HepG2 (cell line): ENCODE measurements around the gene TMUB1. TPM values are rescaled to one million over a fixed set of nuclear protein-coding genes. Genes with fewer than 3 reads are reported as not detected.

Source experiments
- ARNTL ChIP-seq: sonication (generic); formaldehyde crosslinking; IDR thresholded peaks from 2 replicates; pipeline ENCODE4 v1.4.0; 2020; ENCODE audit warnings: mild to moderate bottlenecking, missing genetic modification reagents
- BRD4 ChIP-seq: sonication (generic); formaldehyde crosslinking; IDR thresholded peaks from 2 replicates; pipeline ENCODE4 v1.4.0; 2020; ENCODE audit warnings: missing genetic modification reagents
- ESRRA ChIP-seq: sonication (generic); formaldehyde crosslinking; IDR thresholded peaks from 2 replicates; pipeline ENCODE4 v1.5.1; 2020; ENCODE audit warnings: mild to moderate bottlenecking, low read depth, missing genetic modification reagents
- GABPA ChIP-seq, 2 experiments: IDR thresholded peaks; 2 replicates each; pipeline ENCODE4 v1.6.1; 2011 to 2016; ENCODE audit warnings: low read depth in 2 of 2, low read length in 1 of 2, missing biosample characterization in 1 of 2, missing genetic modification characterization in 1 of 2
- GTF3A ChIP-seq: sonication (generic); formaldehyde crosslinking; conservative IDR thresholded peaks from 2 replicates; pipeline ENCODE4 v1.4.0; 2020; ENCODE audit warnings: mild to moderate bottlenecking, missing genetic modification reagents
- HINFP ChIP-seq: sonication (generic); formaldehyde crosslinking; IDR thresholded peaks from 2 replicates; pipeline ENCODE4 v1.4.0; 2020; ENCODE audit warnings: low read depth, mild to moderate bottlenecking, missing genetic modification reagents
- ISL2 ChIP-seq: sonication (generic); formaldehyde crosslinking; IDR thresholded peaks from 2 replicates; pipeline ENCODE4 v1.5.0; 2020; ENCODE audit warnings: missing genetic modification reagents
- MED1 ChIP-seq: sonication (generic); formaldehyde crosslinking; IDR thresholded peaks from 2 replicates; pipeline ENCODE4 v1.4.0; 2020; ENCODE audit warnings: missing genetic modification reagents
- MEF2D ChIP-seq: sonication (generic); formaldehyde crosslinking; IDR thresholded peaks from 2 replicates; pipeline ENCODE4 v1.5.1; 2020; ENCODE audit warnings: mild to moderate bottlenecking, missing genetic modification reagents
- SALL1 ChIP-seq: sonication (generic); formaldehyde crosslinking; IDR thresholded peaks from 2 replicates; pipeline ENCODE4 v1.8.0; 2022; ENCODE audit warnings: mild to moderate bottlenecking, missing genetic modification reagents
- SIX4 ChIP-seq: sonication (generic); formaldehyde crosslinking; IDR thresholded peaks from 2 replicates; pipeline ENCODE4 v1.4.0; 2020; ENCODE audit warnings: missing genetic modification reagents
- SKIL ChIP-seq: sonication (generic); formaldehyde crosslinking; IDR thresholded peaks from 2 replicates; pipeline ENCODE4 v1.8.0; 2022; ENCODE audit warnings: missing genetic modification reagents, mild to moderate bottlenecking, moderate library complexity, borderline replicate concordance
- SUZ12 ChIP-seq: fragments of 150-350 bp; IDR thresholded peaks from 2 replicates; pipeline ENCODE4 v1.6.1; 2014; ENCODE audit warnings: low read depth, low read length
- TMF1 ChIP-seq: sonication (generic); formaldehyde crosslinking; IDR thresholded peaks from 2 replicates; pipeline ENCODE4 v1.8.1; 2022; ENCODE audit warnings: low read depth, missing genetic modification reagents
- ZNF10 ChIP-seq: sonication (generic); formaldehyde crosslinking; IDR thresholded peaks from 2 replicates; pipeline ENCODE4 v1.4.0; 2020; ENCODE audit warnings: mild to moderate bottlenecking, low read depth, missing genetic modification reagents, borderline replicate concordance
- ZNF292 ChIP-seq: sonication (generic); formaldehyde crosslinking; IDR thresholded peaks from 2 replicates; pipeline ENCODE4 v1.8.1; 2022; ENCODE audit warnings: mild to moderate bottlenecking, low read depth, missing genetic modification reagents, borderline replicate concordance
- ZNF3 ChIP-seq: IDR thresholded peaks from 2 replicates; pipeline ENCODE4 v1.7.0; 2017; ENCODE audit warnings: inconsistent platforms
- ZNF513 ChIP-seq: sonication (generic); formaldehyde crosslinking; conservative IDR thresholded peaks from 2 replicates; pipeline ENCODE4 v1.5.0; 2020; ENCODE audit warnings: missing genetic modification reagents
- ZNF556 ChIP-seq: sonication (generic); formaldehyde crosslinking; IDR thresholded peaks from 2 replicates; pipeline ENCODE4 v1.4.0; 2020; ENCODE audit warnings: mild to moderate bottlenecking, missing genetic modification reagents, borderline replicate concordance
- ZNF558 ChIP-seq: sonication (generic); formaldehyde crosslinking; IDR thresholded peaks from 2 replicates; pipeline ENCODE4 v1.9.0; 2022; ENCODE audit warnings: mild to moderate bottlenecking, missing genetic modification reagents, borderline replicate concordance
- ZNF781 ChIP-seq: sonication (generic); formaldehyde crosslinking; IDR thresholded peaks from 2 replicates; pipeline ENCODE4 v1.5.1; 2020; ENCODE audit warnings: borderline replicate concordance, mild to moderate bottlenecking, missing genetic modification reagents; ENCODE audit errors: not compliant biosample characterization
- polyA plus RNA-seq, 8 experiments: library from polyadenylated mRNA; depleted of rRNA in 3 of 8; stranded (reverse) in 7 of 8; unstranded in 1 of 8; fragments of >200 nt; fragmentation: Illumina TruSeq in 4 of 8; extraction: Trizol in 4 of 8; gene quantifications; 2 replicates each; pipeline versions ENCODE4 v1.2.1 to v1.2.3, GENCODE V29; 2011 to 2016; ENCODE audit warnings: low read depth in 4 of 8, missing spikeins in 1 of 8, mixed read lengths in 1 of 8; ENCODE audit not compliant: insufficient read depth in 1 of 8
- total RNA-seq, 5 experiments: library from RNA; depleted of rRNA; stranded (reverse); fragments of >200 nt; fragmentation: Illumina TruSeq; extraction: Trizol; gene quantifications; 2 replicates each; pipeline ENCODE4 v1.2.3, GENCODE V29; 2016; ENCODE audit warnings: low read depth in 1 of 5

TMUB1 gene
- total and polyA plus RNA-seq, 2 of the 13 experiments (the other 11 are each of a cell fraction or from before 2014, with no cell fraction given): 44.8 to 51.6 TPM

GRCh38 chr7:151080067-151080521 lies 3.2 kb downstream of the TMUB1 start (continued):
- no peak for TF ChIP-seq ZNF556 (CRISPR knock-in tag)
- TF ChIP-seq TMF1 (CRISPR knock-in tag): no peak
- peak; percentile 23; the same call in 1 of the 2 replicates for TF ChIP-seq ZNF3 (CRISPR knock-in tag)
- TF ChIP-seq SUZ12: no peak
- TF ChIP-seq ARNTL (CRISPR knock-in tag): no peak
- TF ChIP-seq BRD4 (CRISPR knock-in tag): no peak
- no peak for TF ChIP-seq SKIL (CRISPR knock-in tag)
- TF ChIP-seq ZNF558: 0 out of 2 replicates have a peak, but pooled peaks have one; percentile 79
- TF ChIP-seq SALL1: 0 out of 2 replicates have a peak, but pooled peaks have one; percentile 1
- TF ChIP-seq GABPA (IDR thresholded peaks at IDR 0.05; ENCODE audit: low read depth, low read length): no peak
- no peak for TF ChIP-seq GABPA (CRISPR knock-in tag; IDR thresholded peaks at IDR 0.05; ENCODE audit: low read depth)
- no peak for TF ChIP-seq HINFP (CRISPR knock-in tag)
- TF ChIP-seq GTF3A (CRISPR knock-in tag): no peak
- TF ChIP-seq ZNF781 (CRISPR knock-in tag): peak; percentile 27
- no peak for TF ChIP-seq SIX4 (CRISPR knock-in tag)
- TF ChIP-seq ZNF292 (CRISPR knock-in tag): no peak
- TF ChIP-seq ISL2 (CRISPR knock-in tag): 0 out of 2 replicates have a peak, but pooled peaks have one; percentile 4
- TF ChIP-seq MEF2D (CRISPR knock-in tag): no peak
- TF ChIP-seq ZNF10 (CRISPR knock-in tag): 0 out of 2 replicates have a peak, but pooled peaks have one; percentile 45
- TF ChIP-seq ZNF513 (CRISPR knock-in tag): no peak
- no peak for TF ChIP-seq ESRRA (CRISPR knock-in tag)
- TF ChIP-seq MED1 (CRISPR knock-in tag): no peak
